MM.1S (cell line): ENCODE results near the gene GBF1.

Experiments
- DNase-seq: peaks from one replicate; pipeline ENCODE4 v3.0.0-alpha.2; 2015
- H2AFZ ChIP-seq: fragments of 300-600 bp; sonication (generic); 2 replicates; pipeline ENCODE4 v1.6.0; 2016; ENCODE audit warnings: antibody characterized with exemption, low read length
- H3F3A ChIP-seq: fragments of 300-600 bp; sonication (generic); 2 replicates; pipeline ENCODE4 v1.6.1; 2016; ENCODE audit warnings: mild to moderate bottlenecking, antibody characterized with exemption, low read length, moderate library complexity, mixed read lengths; ENCODE audit not compliant: insufficient read depth
- H3K27ac ChIP-seq: fragments of 300-600 bp; sonication (generic); 2 replicates; pipeline ENCODE4 v1.5.1; 2016; ENCODE audit warnings: mild to moderate bottlenecking, low read length
- H3K27me3 ChIP-seq: fragments of 300-600 bp; sonication (generic); replicated peaks from 2 replicates; pipeline ENCODE4 v1.6.0; 2016; ENCODE audit warnings: low read length; ENCODE audit not compliant: insufficient read depth
- H3K36me3 ChIP-seq: fragments of 300-600 bp; sonication (generic); replicated peaks from 2 replicates; pipeline ENCODE4 v1.6.1; 2016; ENCODE audit warnings: mild to moderate bottlenecking, low read length, mixed read lengths; ENCODE audit not compliant: insufficient read depth
- H3K4me1 ChIP-seq: fragments of 300-600 bp; sonication (generic); 2 replicates; pipeline ENCODE4 v1.6.1; 2016; ENCODE audit warnings: low read length, mixed read lengths
- H3K4me2 ChIP-seq: fragments of 300-600 bp; sonication (generic); 2 replicates; pipeline ENCODE4 v1.6.0; 2016; ENCODE audit warnings: low read depth, low read length
- H3K4me3 ChIP-seq: fragments of 300-600 bp; sonication (generic); 2 replicates; pipeline ENCODE4 v1.5.1; 2016; ENCODE audit warnings: low read length, mixed read lengths
- H3K79me2 ChIP-seq: fragments of 300-600 bp; sonication (generic); 2 replicates; pipeline ENCODE4 v1.6.1; 2016; ENCODE audit warnings: mixed run types, low read length, mixed read lengths
- H3K9ac ChIP-seq: fragments of 300-600 bp; sonication (generic); 2 replicates; pipeline ENCODE4 v1.6.1; 2016; ENCODE audit warnings: low read length, mixed read lengths
- H3K9me2 ChIP-seq: fragments of 300-600 bp; sonication (generic); replicated peaks from 2 replicates; pipeline ENCODE4 v1.6.1; 2016; ENCODE audit warnings: mild to moderate bottlenecking, low read length, mixed read lengths; ENCODE audit not compliant: insufficient read depth
- H3K9me3 ChIP-seq: fragments of 300-600 bp; sonication (generic); replicated peaks from 2 replicates; pipeline ENCODE4 v1.6.1; 2016; ENCODE audit warnings: mild to moderate bottlenecking, low read length, mixed read lengths; ENCODE audit not compliant: insufficient read depth
- H4K20me1 ChIP-seq: fragments of 300-600 bp; sonication (generic); 2 replicates; pipeline ENCODE4 v1.6.1; 2016; ENCODE audit warnings: mild to moderate bottlenecking, low read length, moderate library complexity, mixed read lengths; ENCODE audit not compliant: insufficient read depth
- CTCF ChIP-seq: fragments of 300-600 bp; sonication (generic); IDR thresholded peaks from 2 replicates; pipeline ENCODE4 v1.5.1; 2016; ENCODE audit warnings: antibody characterized with exemption, low read length, mixed read lengths
- EZH2 ChIP-seq: fragments of 300-600 bp; sonication (generic); optimal IDR thresholded peaks from 2 replicates; pipeline ENCODE3; 2017; ENCODE audit warnings: low read depth, mild to moderate bottlenecking, antibody characterized with exemption, low read length, mixed read lengths
- EZH2phosphoT487 ChIP-seq: fragments of 300-600 bp; sonication (generic); IDR thresholded peaks from 2 replicates; pipeline ENCODE4 v1.6.1; 2018; ENCODE audit warnings: antibody characterized with exemption, low read length

Gene GBF1

GRCh38 chr10:102402512-102402896 is 157.2 kb downstream of the GBF1 start:
- H3K4me3 ChIP-seq: no peak overlapping the region
- no peak overlapping the region for H3K27ac ChIP-seq
- no peaks in the 10 kb centered on the region for H3K9me2 ChIP-seq
- H3K79me2 ChIP-seq: peaks cover 23% of the 10 kb centered on the region
- H3F3A ChIP-seq: peaks cover 38% of the 10 kb centered on the region
- no peak overlapping the region for H3K4me2 ChIP-seq
- H3K36me3 ChIP-seq: peaks cover 14% of the 10 kb centered on the region
- peaks cover 17% of the 10 kb centered on the region for H3K4me1 ChIP-seq
- H2AFZ ChIP-seq: no peak overlapping the region
- peaks cover 11% of the 10 kb centered on the region; the same call in 1 of the 2 replicates for H4K20me1 ChIP-seq
- no peak overlapping the region for H3K9ac ChIP-seq
- DNase-seq: no peak
- no peak for TF ChIP-seq CTCF
- no peak for TF ChIP-seq EZH2
- no peak for TF ChIP-seq EZH2phosphoT487
- H3K27me3 ChIP-seq: peaks cover 6% of the 10 kb centered on the region; the same call in 1 of the 2 replicates
- no peaks in the 10 kb centered on the region for H3K9me3 ChIP-seq

- Histone ChIP-seq H3K36me3 (peaks cover 10% of the 10 kb centered on the region; the same call in 1 of the 2 replicates), H3K9ac (no peak overlapping the region), H3K9me2 (no peaks in the 10 kb centered on the region), H3K27ac (no peak overlapping the region), H2AFZ (no peak overlapping the region), H3K27me3 (peaks cover 12% of the 10 kb centered on the region), H4K20me1 (peaks cover 11% of the 10 kb centered on the region; the same call in 1 of the 2 replicates), H3K79me2 (peaks cover 17% of the 10 kb centered on the region), H3F3A (peaks cover 32% of the 10 kb centered on the region), H3K4me3 (no peak overlapping the region), H3K4me2 (no peak overlapping the region), H3K9me3 (no peaks in the 10 kb centered on the region), H3K4me1 (peaks cover 13% of the 10 kb centered on the region)
- no peak for DNase-seq
- TF ChIP-seq EZH2 (no peak), CTCF (no peak), EZH2phosphoT487 (no peak)
These were observed 157.8 kb downstream of the GBF1 start for GRCh38 chr10:102403115-102403514.

DNA sequence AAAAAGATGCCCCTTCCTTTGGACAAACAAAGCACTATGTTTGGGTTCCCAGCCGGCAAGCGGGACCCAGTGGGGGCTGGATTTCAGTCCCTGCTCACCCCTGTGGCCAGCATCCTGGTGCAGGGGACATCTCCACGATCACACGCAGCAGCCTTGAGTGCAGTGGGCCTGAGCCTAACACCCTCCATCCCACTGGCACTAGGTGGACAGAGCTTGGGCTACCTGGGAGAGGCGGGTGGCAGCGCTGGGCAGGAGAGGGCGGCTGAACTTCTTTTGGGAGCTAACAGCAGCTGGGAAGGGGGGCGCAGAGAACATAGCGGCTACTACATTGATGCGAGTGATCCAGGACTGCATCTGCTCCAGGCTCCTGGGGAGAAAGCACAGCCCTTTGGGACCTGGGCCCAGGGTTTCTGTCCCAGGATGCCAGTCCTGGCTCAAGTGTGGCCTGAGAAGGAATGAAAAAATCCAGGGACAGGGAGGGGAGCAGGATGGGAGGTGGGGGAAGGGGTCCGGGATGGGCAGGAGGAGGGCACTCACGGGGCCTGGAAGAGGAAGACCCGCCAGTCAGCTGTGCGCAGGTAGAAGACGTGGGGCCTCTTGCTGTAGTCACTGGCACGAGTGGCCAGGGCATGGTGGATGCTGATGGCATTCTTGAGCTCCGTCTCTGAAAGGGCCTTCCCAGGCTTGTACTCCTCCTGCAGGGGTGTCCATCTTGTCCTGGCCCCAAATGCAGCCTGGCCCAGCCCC is 159.2 kb downstream of the GBF1 start:
- no peak for DNase-seq
- H3K27ac ChIP-seq: no peak overlapping the region
- no peak overlapping the region for H3K9ac ChIP-seq
- H3K4me1 ChIP-seq: peaks cover 6% of the 10 kb centered on the region
- peaks cover 11% of the 10 kb centered on the region for H3K79me2 ChIP-seq
- H3K9me2 ChIP-seq: no peaks in the 10 kb centered on the region
- TF ChIP-seq EZH2 (no peak), CTCF (no peak)
- H3F3A ChIP-seq: peaks cover 20% of the 10 kb centered on the region; the same call in 1 of the 2 replicates
- H3K9me3 ChIP-seq: no peaks in the 10 kb centered on the region
- H4K20me1 ChIP-seq: peaks cover 11% of the 10 kb centered on the region; the same call in 1 of the 2 replicates
- peaks cover 8% of the 10 kb centered on the region; the same call in 1 of the 2 replicates for H3K36me3 ChIP-seq
- no peak overlapping the region for H2AFZ ChIP-seq
- H3K4me2 ChIP-seq: no peak overlapping the region
- no peak overlapping the region for H3K4me3 ChIP-seq
- peaks cover 23% of the 10 kb centered on the region for H3K27me3 ChIP-seq
